HL-60 (cell line): ENCODE measurements around the gene C6.

ENCODE experiments used
- DNase-seq, 2 experiments: peaks; one replicate each; pipeline ENCODE4 v3.0.0-alpha.2; 2010 to 2020; ENCODE audit warnings: low read depth in 1 of 2, low spot score in 1 of 2
- H3K27ac ChIP-seq: fragments of 250-450 bp; sonication (Bioruptor Pico); replicated peaks from 2 replicates; pipeline ENCODE4 v1.5.1; 2020; ENCODE audit warnings: mild to moderate bottlenecking, moderate library complexity
- H3K27me3 ChIP-seq: fragments of 250-450 bp; sonication (Bioruptor Pico); 2 replicates; pipeline ENCODE4 v1.5.1; 2021; ENCODE audit warnings: mild to moderate bottlenecking, moderate library complexity; ENCODE audit not compliant: insufficient read depth, poor library complexity, severe bottlenecking
- H3K4me3 ChIP-seq: replicated peaks from 2 replicates; pipeline ENCODE4 v1.5.1; 2011; ENCODE audit warnings: mild to moderate bottlenecking, control low read depth, low read length; ENCODE audit not compliant: insufficient read depth
- CTCF ChIP-seq: IDR thresholded peaks from one replicate; pipeline ENCODE4 v1.5.1; 2011; ENCODE audit warnings: low read length, control low read depth, inconsistent platforms; ENCODE audit not compliant: insufficient read depth
- GABPA ChIP-seq: IDR thresholded peaks from 2 replicates; pipeline ENCODE4 v1.6.1; 2012; ENCODE audit warnings: low read depth
- POLR2AphosphoS5 ChIP-seq: IDR thresholded peaks from 2 replicates; pipeline ENCODE4 v1.6.1; 2012; ENCODE audit warnings: low read depth
- REST ChIP-seq: IDR thresholded peaks from 2 replicates; pipeline ENCODE4 v1.6.1; 2012; ENCODE audit warnings: low read depth; ENCODE audit not compliant: insufficient replicate concordance
- SPI1 ChIP-seq: IDR thresholded peaks from 2 replicates; pipeline ENCODE4 v1.6.1; 2012; ENCODE audit warnings: low read depth, mild to moderate bottlenecking, borderline replicate concordance

Gene C6

GRCh38 chr5:41161271-41161670 is 52.1 kb downstream of the C6 start:
- no peak for DNase-seq
- no peak for TF ChIP-seq SPI1
- Histone ChIP-seq H3K27ac (no peak overlapping the region), H3K4me3 (no peak overlapping the region), H3K27me3 (no peaks in the 10 kb centered on the region)

- no peaks in the 10 kb centered on the region for H3K27me3 ChIP-seq
- no peak overlapping the region for H3K27ac ChIP-seq
- TF ChIP-seq POLR2AphosphoS5 (no peak), SPI1 (no peak), CTCF (no peak), REST (no peak), GABPA (no peak)
- no peak for DNase-seq
- H3K4me3 ChIP-seq: no peak overlapping the region
These were observed 55.9 kb downstream of the C6 start for GRCh38 chr5:41157272-41157894.

- H3K27ac ChIP-seq: no peak overlapping the region
- TF ChIP-seq SPI1 (no peak), REST (no peak), CTCF (no peak), POLR2AphosphoS5 (no peak), GABPA (no peak)
- H3K4me3 ChIP-seq: no peak overlapping the region
- no peak for DNase-seq
- no peaks in the 10 kb centered on the region for H3K27me3 ChIP-seq
These were observed 56.6 kb downstream of the C6 start for GRCh38 chr5:41156739-41157138.

GRCh38 chr5:41154491-41154890 is 58.8 kb downstream of the C6 start:
- TF ChIP-seq CTCF (no peak), POLR2AphosphoS5 (no peak), SPI1 (no peak), REST (no peak), GABPA (no peak)
- no peak overlapping the region for H3K4me3 ChIP-seq
- no peak for DNase-seq

More at GRCh38 chr5:41154491-41154890, 58.8 kb downstream of the C6 start:
- no peak overlapping the region for H3K27ac ChIP-seq
- peaks cover 2% of the 10 kb centered on the region for H3K27me3 ChIP-seq
